Iris pigment epithelial cell (primary cell): ENCODE results near the gene TAF1L.

ENCODE experiments used
- DNase-seq: peaks from one replicate; pipeline ENCODE4 v3.0.0-alpha.2; 2011; ENCODE audit warnings: low read depth

TAF1L gene

DNA sequence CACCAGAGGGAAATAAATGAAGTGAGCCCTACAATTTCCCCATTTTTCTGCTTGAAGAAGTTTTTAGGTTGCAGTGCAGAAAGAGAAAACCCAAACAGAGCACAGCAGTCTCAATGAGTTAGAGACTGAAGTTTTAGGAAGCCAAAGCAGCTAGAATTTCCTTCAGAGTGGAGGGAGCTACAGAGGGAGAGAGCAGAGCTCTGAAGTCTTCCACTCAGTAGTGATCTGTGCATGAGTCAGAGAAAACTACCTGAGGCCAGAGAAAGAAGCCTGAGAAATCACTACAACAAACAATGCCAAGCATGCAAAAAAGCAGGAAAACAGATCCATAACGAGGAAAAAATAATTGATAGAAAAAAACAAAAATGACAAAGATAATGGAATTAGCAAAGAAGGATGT is 44.6 kb downstream of the TAF1L start:
- DNase-seq: peak; percentile 15

DNA sequence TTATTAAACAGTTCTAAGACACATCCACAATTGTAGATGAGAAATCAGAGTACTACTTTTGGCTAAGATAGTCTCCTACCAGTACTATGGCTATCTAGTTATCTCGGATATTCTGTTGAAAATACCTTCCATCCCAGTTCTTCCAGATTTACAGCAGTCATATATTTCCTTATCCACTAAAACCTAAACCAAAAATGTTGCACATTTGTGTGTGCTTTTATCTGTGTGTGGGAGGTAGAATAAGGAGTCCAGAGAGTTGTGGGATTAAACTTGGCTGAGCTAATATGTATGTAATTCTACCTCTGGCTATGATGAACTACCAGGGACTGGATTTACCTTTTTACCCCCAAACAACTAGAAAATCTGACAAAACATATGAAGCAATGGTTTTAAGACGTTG is 45.0 kb downstream of the TAF1L start:
- no peak for DNase-seq

DNA sequence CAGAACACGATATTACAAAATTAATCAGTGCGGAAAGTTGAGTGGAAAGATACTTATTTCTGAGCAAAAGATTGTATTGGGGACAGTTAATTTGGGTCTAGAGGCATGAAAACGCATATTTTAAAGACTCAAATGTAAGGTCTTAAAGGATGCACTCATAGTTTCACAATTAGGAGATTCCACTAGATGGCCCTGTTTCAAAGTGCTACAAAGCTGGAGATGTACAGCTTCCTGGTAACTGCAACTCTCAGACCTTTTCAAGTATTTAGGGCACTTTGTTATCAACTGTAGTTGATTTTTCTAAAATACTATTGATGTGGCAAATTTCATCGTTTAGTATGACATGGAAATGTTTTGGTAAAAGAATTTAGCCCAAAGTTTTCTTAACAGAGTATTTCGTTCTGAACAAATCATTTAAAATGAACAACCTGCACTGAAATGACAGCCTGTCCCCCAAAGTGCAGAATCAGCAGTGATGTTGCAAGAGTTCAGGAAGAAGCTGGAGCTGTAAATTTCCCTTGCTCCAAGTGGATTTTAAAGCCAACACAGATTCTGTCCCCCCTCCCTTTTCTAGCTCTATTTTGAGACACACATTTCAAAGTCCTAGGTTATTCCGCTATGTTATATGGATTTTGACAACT is 46.3 kb downstream of the TAF1L start:
- DNase-seq: peak; percentile 65

DNA sequence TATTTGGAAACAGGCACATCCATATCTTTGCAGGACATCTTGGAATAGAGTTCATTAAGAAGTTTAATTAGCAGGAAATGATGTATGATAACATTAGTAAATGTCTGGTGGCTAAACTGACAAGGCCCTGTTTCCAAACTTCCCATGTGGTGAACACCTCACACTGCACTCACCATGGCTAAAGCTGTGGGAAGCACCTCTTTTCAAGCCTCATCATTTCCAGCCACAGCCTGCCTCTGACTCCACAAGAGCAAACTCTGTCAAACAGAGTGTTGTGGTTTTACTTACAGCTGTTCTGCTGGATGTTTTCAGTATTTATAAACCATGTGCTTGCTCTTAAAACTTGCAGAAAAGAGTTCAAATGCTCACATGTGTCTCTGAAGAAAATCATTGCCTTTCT is 47.6 kb downstream of the TAF1L start:
- peak; percentile 17 for DNase-seq

DNA sequence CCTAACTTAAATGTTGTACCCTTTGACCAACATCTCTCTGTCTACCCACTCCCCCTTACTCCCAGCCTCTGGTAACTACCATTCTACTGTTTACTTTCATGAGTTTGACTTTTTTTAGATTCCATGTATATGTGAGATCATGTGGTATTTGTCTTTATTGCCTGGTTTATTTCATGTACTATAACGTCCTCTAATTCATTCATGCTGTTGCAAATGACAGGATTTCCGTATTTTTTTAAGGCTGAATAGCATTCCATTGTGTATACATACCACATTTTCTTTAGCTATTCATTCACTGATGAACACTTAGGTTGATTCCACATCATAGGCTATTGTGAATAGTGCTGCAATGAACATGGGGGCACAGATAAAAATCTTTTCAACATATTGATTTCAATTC is 50.7 kb downstream of the TAF1L start:
- peak; percentile 12 for DNase-seq

DNA sequence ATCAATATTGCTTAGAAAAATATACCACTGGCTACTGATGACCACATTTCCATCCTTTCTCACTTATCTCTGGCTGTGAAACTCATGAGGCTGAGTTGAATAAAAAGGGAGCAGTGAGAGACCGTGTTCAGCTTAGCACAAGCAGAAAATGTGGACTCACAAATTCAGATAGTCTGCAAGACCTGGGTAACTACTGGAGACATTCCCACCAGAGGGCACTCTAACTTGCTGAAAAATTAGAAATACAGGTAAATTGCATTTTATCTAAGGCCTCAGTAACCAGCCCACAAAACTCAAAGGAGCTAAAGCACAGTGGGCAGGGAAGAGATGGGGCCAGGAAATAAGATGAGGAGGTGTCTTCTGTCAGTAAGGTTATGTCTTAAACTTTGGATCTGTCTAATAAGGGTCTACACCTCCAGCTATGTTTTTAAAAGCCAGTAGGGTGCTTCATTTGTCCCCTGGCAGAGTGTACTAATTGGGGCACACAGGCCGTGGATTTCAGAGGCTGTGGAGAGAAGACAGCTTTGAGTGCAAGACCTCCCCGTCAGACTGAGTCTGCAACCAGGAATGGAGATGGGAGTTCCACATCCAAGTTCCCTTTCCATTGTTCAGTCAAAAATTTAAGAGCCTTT is 53.8 kb downstream of the TAF1L start:
- peak; percentile 72 for DNase-seq

DNA sequence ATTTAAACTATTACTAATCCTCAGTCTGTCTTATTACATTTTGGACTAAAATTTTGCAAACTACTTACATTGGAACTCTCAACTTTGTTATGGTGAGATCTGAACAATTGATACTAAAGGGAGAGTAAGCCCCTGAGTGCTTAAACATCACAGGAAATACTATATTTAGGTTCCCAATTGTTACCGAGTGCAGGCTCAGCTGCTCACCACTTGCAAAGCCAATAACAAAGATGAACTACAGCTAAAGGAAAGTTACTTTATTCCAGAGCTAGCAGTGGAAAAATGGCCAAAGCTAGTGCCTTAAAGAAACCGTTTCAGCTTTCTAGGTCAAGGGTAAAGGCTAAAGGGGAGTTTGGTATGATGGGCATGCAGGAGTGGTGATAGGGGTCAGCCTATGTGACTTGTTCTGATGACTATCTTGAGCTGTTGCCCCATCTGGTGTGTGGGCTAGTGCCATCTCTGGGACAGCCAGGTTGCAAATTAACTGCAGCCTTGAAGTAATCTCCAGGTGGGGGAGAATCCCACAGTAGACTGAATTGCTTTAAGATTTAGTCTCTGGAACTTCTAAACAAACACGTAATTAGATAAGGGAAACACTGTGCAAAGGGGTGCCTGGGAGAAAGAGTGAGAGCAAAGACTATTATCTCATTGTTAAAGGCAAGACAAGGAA is 54.7 kb downstream of the TAF1L start:
- peak; percentile 6 for DNase-seq

DNA sequence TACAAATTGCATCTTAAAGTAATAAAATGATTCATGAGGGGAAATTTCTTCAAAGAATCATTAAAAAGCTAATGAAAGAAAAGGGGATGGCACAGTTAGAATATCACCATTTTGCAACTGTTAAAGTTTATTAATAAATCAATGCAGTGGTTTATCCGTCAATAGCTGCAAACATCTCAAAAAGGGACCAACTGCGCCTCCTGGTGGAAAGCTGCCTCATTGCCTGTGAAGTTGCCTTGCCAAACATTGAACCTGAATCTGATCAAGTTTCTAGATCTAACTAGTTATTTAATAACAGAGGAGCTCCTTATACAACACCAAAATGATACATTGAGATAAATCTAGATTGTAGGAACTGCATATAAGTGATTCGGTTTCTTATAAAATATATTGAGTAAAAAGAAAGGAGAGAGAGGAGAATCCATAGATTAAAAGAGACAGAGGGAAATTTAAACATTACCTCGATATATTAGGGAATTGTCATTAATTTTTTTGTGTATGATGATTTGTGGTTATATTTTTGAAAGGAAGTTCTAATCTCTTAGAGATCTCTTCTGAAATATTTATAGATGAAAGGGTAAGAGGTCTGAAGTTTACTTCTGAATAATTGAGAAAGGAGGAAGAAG is 55.6 kb downstream of the TAF1L start:
- peak; percentile 52 for DNase-seq
